Ishikawa (cell line): ENCODE measurements around the gene TMA16.

Experiments
- CEBPB ChIP-seq: IDR thresholded peaks from 2 replicates; pipeline ENCODE4 v1.6.1; 2012
- CREB1 ChIP-seq: IDR thresholded peaks from 2 replicates; pipeline ENCODE4 v1.6.1; 2012; ENCODE audit warnings: low read depth
- EGR1 ChIP-seq: IDR thresholded peaks from 2 replicates; pipeline ENCODE4 v1.6.1; 2012
- EP300 ChIP-seq: IDR thresholded peaks from 2 replicates; pipeline ENCODE4 v1.6.1; 2012; ENCODE audit warnings: borderline replicate concordance
- FOXM1 ChIP-seq: IDR thresholded peaks from 2 replicates; pipeline ENCODE4 v1.6.1; 2012; ENCODE audit warnings: low read depth, borderline replicate concordance
- MAX ChIP-seq: IDR thresholded peaks from 2 replicates; pipeline ENCODE4 v1.6.1; 2012
- NFIC ChIP-seq: IDR thresholded peaks from 2 replicates; pipeline ENCODE4 v1.6.1; 2012
- RAD21 ChIP-seq: IDR thresholded peaks from 2 replicates; pipeline ENCODE4 v1.6.1; 2012; ENCODE audit warnings: low read depth
- REST ChIP-seq: IDR thresholded peaks from 2 replicates; pipeline ENCODE4 v1.6.1; 2012; ENCODE audit warnings: low read depth, mild to moderate bottlenecking
- TAF1 ChIP-seq: IDR thresholded peaks from 2 replicates; pipeline ENCODE4 v1.6.1; 2012; ENCODE audit warnings: low read depth, mild to moderate bottlenecking
- TCF12 ChIP-seq: IDR thresholded peaks from 2 replicates; pipeline ENCODE4 v1.6.1; 2012; ENCODE audit warnings: low read depth
- TEAD4 ChIP-seq: IDR thresholded peaks from 2 replicates; pipeline ENCODE4 v1.6.1; 2012
- USF1 ChIP-seq: IDR thresholded peaks from 2 replicates; pipeline ENCODE4 v1.6.1; 2012
- YY1 ChIP-seq: IDR thresholded peaks from 2 replicates; pipeline ENCODE4 v1.6.1; 2012; ENCODE audit warnings: low read depth

- TF ChIP-seq USF1 (no peak), RAD21 (no peak), FOXM1 (no peak), REST (no peak), NFIC (no peak), TCF12 (no peak), CEBPB (no peak), EGR1 (no peak), TAF1 (no peak), YY1 (no peak), CREB1 (no peak), TEAD4 (no peak), EP300 (no peak), MAX (no peak)
These were observed 62.3 kb downstream of the TMA16 start for GRCh38 chr4:163556650-163557391.
